NOMO-1 treated with dmso at 0.1 percent for 144 hours (cell line): ENCODE measurements around the gene GADD45G.

ENCODE experiments used
- DNase-seq: peaks from one replicate; lab custom pipeline; 2025; ENCODE audit not compliant: unreplicated experiment; lab: John Stamatoyannopoulos, UW

Gene GADD45G

GRCh38 chr9:89608641-89609335 is 4.0 kb downstream of the GADD45G start:
- no peak for DNase-seq

GRCh38 chr9:89609426-89610006 is 4.7 kb downstream of the GADD45G start:
- DNase-seq: no peak

GRCh38 chr9:89610391-89610925 is 5.6 kb downstream of the GADD45G start:
- no peak for DNase-seq

GRCh38 chr9:89611425-89611824 is 6.6 kb downstream of the GADD45G start:
- no peak for DNase-seq

- no peak for DNase-seq
These were observed 7.9 kb downstream of the GADD45G start for GRCh38 chr9:89612566-89613278.

GRCh38 chr9:89613912-89614892 is 9.4 kb downstream of the GADD45G start:
- no peak for DNase-seq

GRCh38 chr9:89615661-89616060 is 10.8 kb downstream of the GADD45G start:
- DNase-seq: no peak

GRCh38 chr9:89616411-89616810 is 11.6 kb downstream of the GADD45G start:
- DNase-seq: no peak

- no peak for DNase-seq
These were observed 13.2 kb downstream of the GADD45G start for GRCh38 chr9:89617978-89618377.

GRCh38 chr9:89619019-89619418 is 14.2 kb downstream of the GADD45G start:
- no peak for DNase-seq

- DNase-seq: no peak
These were observed 14.8 kb downstream of the GADD45G start for GRCh38 chr9:89619424-89620138.

GRCh38 chr9:89621031-89621430 is 16.2 kb downstream of the GADD45G start:
- no peak for DNase-seq

GRCh38 chr9:89621676-89622075 is 16.9 kb downstream of the GADD45G start:
- DNase-seq: no peak

- DNase-seq: no peak
These were observed 18.4 kb downstream of the GADD45G start for GRCh38 chr9:89622933-89623861.

- peak; percentile 39 for DNase-seq
These were observed 19.2 kb downstream of the GADD45G start for GRCh38 chr9:89623925-89624420.

- no peak for DNase-seq
These were observed 21.2 kb downstream of the GADD45G start for GRCh38 chr9:89625721-89626687.

- DNase-seq: no peak
These were observed 22.0 kb downstream of the GADD45G start for GRCh38 chr9:89626741-89627265.

GRCh38 chr9:89628601-89629000 is 23.8 kb downstream of the GADD45G start:
- no peak for DNase-seq
